Measurements from ENCODE around the gene DNAJC4.

DNA sequence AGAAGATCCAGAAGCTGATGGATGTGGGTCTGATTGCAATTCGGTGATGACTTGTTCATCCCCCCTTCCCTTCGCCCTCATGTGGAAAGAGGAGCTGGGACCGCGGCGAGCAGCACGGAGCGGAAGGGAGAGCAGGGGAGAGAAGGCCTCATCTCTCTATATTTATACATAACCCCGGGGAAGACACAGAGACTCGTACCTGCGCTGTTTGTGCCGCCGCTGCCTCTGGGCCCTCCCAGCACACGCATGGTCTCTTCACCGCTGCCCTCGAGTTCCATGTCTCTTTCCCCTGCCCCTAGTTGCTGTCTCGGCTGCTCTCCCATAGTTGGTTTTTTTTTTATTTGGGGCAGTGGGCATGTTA, 26.3 kb upstream of the DNAJC4 start:
- TF ChIP-seq CTCF (IDR thresholded peaks at IDR 0.05), result no peak
- TF ChIP-seq POLR2A (IDR thresholded peaks at IDR 0.05), result no peak

Data from adrenal gland (tissue), 5 donors.